Upper lobe of left lung (tissue), 4 donors: ENCODE measurements around the gene MED8.

Experiments used
- CTCF ChIP-seq, 6 experiments: fragments of 450-650 bp in 4 of 6; fragments of 200-600 bp in 2 of 6; sonication (generic) in 2 of 6; IDR thresholded peaks; one replicate each; pipeline ENCODE4 v1.5.1; 2016 to 2019; ENCODE audit warnings: antibody characterized with exemption in 6 of 6
- EP300 ChIP-seq, 4 donors: sonication (generic); formaldehyde crosslinking; IDR thresholded peaks; one replicate each; pipeline ENCODE4 v1.5.1; 2017; ENCODE audit warnings: antibody characterized with exemption in 4 of 4, control low read depth in 2 of 4
- POLR2A ChIP-seq, 4 donors: fragments of 450-650 bp; IDR thresholded peaks; one replicate each; pipeline ENCODE4 v1.5.1; 2016 to 2017; ENCODE audit warnings: antibody characterized with exemption in 4 of 4, mild to moderate bottlenecking in 2 of 4
- POLR2AphosphoS5 ChIP-seq, 2 donors: sonication (generic); formaldehyde crosslinking; IDR thresholded peaks; one replicate each; pipeline ENCODE4 v1.5.1; 2017; ENCODE audit warnings: antibody characterized with exemption in 2 of 2

- TF ChIP-seq POLR2A (IDR thresholded peaks at IDR 0.05) (no peak), CTCF (IDR thresholded peaks at IDR 0.05) (no peak), POLR2AphosphoS5 (IDR thresholded peaks at IDR 0.05) (no peak), EP300 (IDR thresholded peaks at IDR 0.05) (no peak)
Measured at GRCh38 chr1:43415901-43416300, 26.3 kb upstream of the MED8 start.
